ENCODE data around the gene GALNT16.

GALNT16 gene

GRCh38 chr14:69323266-69323998 is 63.5 kb downstream of the GALNT16 start:
- peaks cover 3 to 7% of the 10 kb centered on the region in 2 donors for H3K4me1 Mint-ChIP-seq
- H3K9me3 Mint-ChIP-seq, result no peaks in the 10 kb centered on the region
- no peaks in the 10 kb centered on the region for H3K36me3 Mint-ChIP-seq
- peaks cover 11 to 24% of the 10 kb centered on the region in 2 donors for H3K27me3 Mint-ChIP-seq
- H3K27ac Mint-ChIP-seq, result no peak overlapping the region
- ATAC-seq (replicated peaks) (no peak), DNase-seq (no peak)
- no peak overlapping the region for H3K4me3 Mint-ChIP-seq

- no peak overlapping the region for H3K4me3 Mint-ChIP-seq
- no peak for ATAC-seq (replicated peaks)
- no peaks in the 10 kb centered on the region for H3K36me3 Mint-ChIP-seq
- no peak for DNase-seq
- H3K27ac Mint-ChIP-seq, result no peak overlapping the region
- H3K4me1 Mint-ChIP-seq, result peaks cover under 1 to 2% of the 10 kb centered on the region in 2 donors
- H3K27me3 Mint-ChIP-seq, result peaks cover 11 to 24% of the 10 kb centered on the region in 2 donors
- H3K9me3 Mint-ChIP-seq, result no peaks in the 10 kb centered on the region
Observed at GRCh38 chr14:69323999-69324282, 64.0 kb downstream of the GALNT16 start.

- DNase-seq (no peak), ATAC-seq (replicated peaks) (no peak)
- Mint-ChIP-seq H3K36me3 (no peaks in the 10 kb centered on the region), H3K27ac (no peak overlapping the region), H3K9me3 (no peaks in the 10 kb centered on the region), H3K4me3 (no peak overlapping the region), H3K27me3 (peaks cover 11 to 24% of the 10 kb centered on the region in 2 donors), H3K4me1 (no peaks in the 10 kb centered on the region)
Observed at GRCh38 chr14:69324341-69324931, 64.5 kb downstream of the GALNT16 start.

GRCh38 chr14:69325086-69325485 is 65.1 kb downstream of the GALNT16 start:
- DNase-seq (no peak), ATAC-seq (replicated peaks) (no peak)
- Mint-ChIP-seq H3K4me1 (no peaks in the 10 kb centered on the region), H3K27me3 (peaks cover 11 to 24% of the 10 kb centered on the region in 2 donors), H3K9me3 (no peaks in the 10 kb centered on the region), H3K27ac (peak overlapping the region; percentile 77), H3K4me3 (no peak overlapping the region), H3K36me3 (no peaks in the 10 kb centered on the region)

- peaks cover 11 to 24% of the 10 kb centered on the region in 2 donors for H3K27me3 Mint-ChIP-seq
- no peaks in the 10 kb centered on the region for H3K4me1 Mint-ChIP-seq
- H3K27ac Mint-ChIP-seq, result no peak overlapping the region
- H3K4me3 Mint-ChIP-seq, result no peak overlapping the region
- DNase-seq (no peak), ATAC-seq (replicated peaks) (no peak)
- H3K36me3 Mint-ChIP-seq, result no peaks in the 10 kb centered on the region
- H3K9me3 Mint-ChIP-seq, result no peaks in the 10 kb centered on the region
Observed at GRCh38 chr14:69325646-69326265, 65.8 kb downstream of the GALNT16 start.

GRCh38 chr14:69326611-69327010 is 66.7 kb downstream of the GALNT16 start:
- no peak overlapping the region for H3K27ac Mint-ChIP-seq
- H3K9me3 Mint-ChIP-seq, result no peaks in the 10 kb centered on the region
- H3K27me3 Mint-ChIP-seq, result peaks cover 11 to 24% of the 10 kb centered on the region in 2 donors
- H3K4me3 Mint-ChIP-seq, result no peak overlapping the region
- H3K4me1 Mint-ChIP-seq, result no peaks in the 10 kb centered on the region
- no peaks in the 10 kb centered on the region for H3K36me3 Mint-ChIP-seq
- DNase-seq, result no peak
- no peak for ATAC-seq (replicated peaks)

- DNase-seq (no peak), ATAC-seq (replicated peaks) (no peak)
- no peaks in the 10 kb centered on the region for H3K4me1 Mint-ChIP-seq
- peaks cover 11 to 24% of the 10 kb centered on the region in 2 donors for H3K27me3 Mint-ChIP-seq
- H3K4me3 Mint-ChIP-seq, result no peak overlapping the region
- no peaks in the 10 kb centered on the region for H3K36me3 Mint-ChIP-seq
- H3K9me3 Mint-ChIP-seq, result no peaks in the 10 kb centered on the region
- H3K27ac Mint-ChIP-seq, result no peak overlapping the region
Observed at GRCh38 chr14:69327507-69327906, 67.5 kb downstream of the GALNT16 start.

GRCh38 chr14:69328317-69328716 is 68.4 kb downstream of the GALNT16 start:
- no peak for DNase-seq
- no peak for ATAC-seq (replicated peaks)
- no peaks in the 10 kb centered on the region for H3K9me3 Mint-ChIP-seq
- no peaks in the 10 kb centered on the region for H3K4me1 Mint-ChIP-seq
- H3K27ac Mint-ChIP-seq, result no peak overlapping the region
- peaks cover 12 to 24% of the 10 kb centered on the region in 2 donors for H3K27me3 Mint-ChIP-seq
- no peaks in the 10 kb centered on the region for H3K36me3 Mint-ChIP-seq
- no peak overlapping the region for H3K4me3 Mint-ChIP-seq

- Mint-ChIP-seq H3K27ac (no peak overlapping the region), H3K27me3 (peaks cover 16 to 24% of the 10 kb centered on the region in 2 donors), H3K4me3 (no peak overlapping the region), H3K9me3 (no peaks in the 10 kb centered on the region), H3K36me3 (no peaks in the 10 kb centered on the region), H3K4me1 (no peaks in the 10 kb centered on the region)
- DNase-seq (no peak), ATAC-seq (replicated peaks) (no peak)
Observed at GRCh38 chr14:69328765-69329164, 68.8 kb downstream of the GALNT16 start.

- H3K9me3 Mint-ChIP-seq, result no peaks in the 10 kb centered on the region
- H3K4me3 Mint-ChIP-seq, result no peak overlapping the region
- DNase-seq (no peak), ATAC-seq (replicated peaks) (no peak)
- no peak overlapping the region for H3K27ac Mint-ChIP-seq
- peaks cover 18% of the 10 kb centered on the region in 2 donors for H3K27me3 Mint-ChIP-seq
- H3K4me1 Mint-ChIP-seq, result peaks cover under 1 to 1% of the 10 kb centered on the region in 2 donors
- no peaks in the 10 kb centered on the region for H3K36me3 Mint-ChIP-seq
Observed at GRCh38 chr14:69331206-69331605, 71.2 kb downstream of the GALNT16 start.

- Mint-ChIP-seq H3K27me3 (peaks cover 11 to 24% of the 10 kb centered on the region in 2 donors), H3K4me1 (peaks cover 3 to 6% of the 10 kb centered on the region in 2 donors), H3K36me3 (no peaks in the 10 kb centered on the region), H3K4me3 (no peak overlapping the region), H3K9me3 (no peaks in the 10 kb centered on the region), H3K27ac (no peak overlapping the region)
- ATAC-seq (replicated peaks) (no peak), DNase-seq (no peak)
Observed at GRCh38 chr14:69332782-69333395, 72.9 kb downstream of the GALNT16 start.

GRCh38 chr14:69333791-69334337 is 73.9 kb downstream of the GALNT16 start:
- H3K27ac Mint-ChIP-seq, result no peak overlapping the region
- no peaks in the 10 kb centered on the region for H3K9me3 Mint-ChIP-seq
- H3K36me3 Mint-ChIP-seq, result no peaks in the 10 kb centered on the region
- no peak overlapping the region for H3K4me3 Mint-ChIP-seq
- no peak for DNase-seq
- H3K27me3 Mint-ChIP-seq, result peaks cover 11 to 20% of the 10 kb centered on the region in 2 donors
- H3K4me1 Mint-ChIP-seq, result peaks cover 3 to 6% of the 10 kb centered on the region in 2 donors
- ATAC-seq (replicated peaks), result peak; percentile 23 to 27

GRCh38 chr14:69334576-69334975 is 74.6 kb downstream of the GALNT16 start:
- Mint-ChIP-seq H3K27ac (no peak overlapping the region), H3K4me1 (peaks cover 3 to 6% of the 10 kb centered on the region in 2 donors), H3K36me3 (no peaks in the 10 kb centered on the region), H3K4me3 (no peak overlapping the region), H3K9me3 (no peaks in the 10 kb centered on the region), H3K27me3 (peaks cover 15 to 20% of the 10 kb centered on the region in 2 donors)
- ATAC-seq (replicated peaks) (no peak), DNase-seq (no peak)

GRCh38 chr14:69335371-69335771 is 75.4 kb downstream of the GALNT16 start:
- Mint-ChIP-seq H3K36me3 (no peaks in the 10 kb centered on the region), H3K4me3 (no peak overlapping the region), H3K27me3 (peaks cover 17 to 20% of the 10 kb centered on the region in 2 donors), H3K9me3 (no peaks in the 10 kb centered on the region), H3K27ac (no peak overlapping the region), H3K4me1 (peaks cover 3 to 6% of the 10 kb centered on the region in 2 donors)
- ATAC-seq (replicated peaks) (no peak), DNase-seq (no peak)
